Type B pancreatic cell (in vitro differentiated cells): ENCODE results near the gene KBTBD4. TPM values are rescaled to one million over a fixed set of nuclear protein-coding genes. Genes with fewer than 3 reads are reported as not detected.
A peak's percentile ranks its signal among the peaks of the same experiment; 100 is the strongest.
"Not testable (repeated sequence)": the region's sequence is repeated elsewhere in the genome, so short reads cannot be mapped to it uniquely, and the experiment has no call there.

Source experiments
- DNase-seq: peaks from one replicate; pipeline ENCODE4 v3.0.0; 2021; ENCODE audit warnings: mixed read lengths; ENCODE audit not compliant: unreplicated experiment; ENCODE audit errors: extremely low spot score
- H3K27ac Mint-ChIP-seq: 2 replicates; pipeline ENCODE4 v1.8.0; 2021; ENCODE audit warnings: mild to moderate bottlenecking, mixed read lengths
- H3K27me3 Mint-ChIP-seq: 2 replicates; pipeline ENCODE4 v1.8.0; 2021; ENCODE audit warnings: mixed read lengths
- H3K36me3 Mint-ChIP-seq: 2 replicates; pipeline ENCODE4 v1.8.0; 2021; ENCODE audit warnings: mixed read lengths
- H3K4me1 Mint-ChIP-seq: one replicate; pipeline ENCODE4 v1.8.0; 2021; ENCODE audit warnings: mixed read lengths; ENCODE audit not compliant: unreplicated experiment
- H3K4me3 Mint-ChIP-seq: 2 replicates; pipeline ENCODE4 v1.8.0; 2021; ENCODE audit warnings: mild to moderate bottlenecking, mixed read lengths
- H3K9me3 Mint-ChIP-seq: 2 replicates; pipeline ENCODE4 v1.8.0; 2021; ENCODE audit warnings: mixed read lengths
- CTCF ChIP-seq: fragments of 200-600 bp; sonication (generic); conservative IDR thresholded peaks from 2 replicates; pipeline ENCODE4 v1.5.0; 2021; ENCODE audit warnings: antibody characterized with exemption, mild to moderate bottlenecking
- total RNA-seq: library from RNA; stranded (reverse); gene quantifications from 2 replicates; pipeline ENCODE4 v1.2.1, GENCODE V29; 2021; ENCODE audit warnings: low replicate concordance

The KBTBD4 gene
- total RNA-seq, 1 donor from 2014 or later = 18.0 TPM

GRCh38 chr11:47527186-47527585 is 51.6 kb downstream of the KBTBD4 start:
- Mint-ChIP-seq H3K27me3 (no peaks in the 10 kb centered on the region), H3K27ac (no peak overlapping the region), H3K36me3 (peaks cover 13% of the 10 kb centered on the region), H3K9me3 (no peaks in the 10 kb centered on the region), H3K4me1 (peaks cover 34% of the 10 kb centered on the region), H3K4me3 (no peak overlapping the region)
- DNase-seq = no peak
- TF ChIP-seq CTCF = no peak

GRCh38 chr11:47526032-47526431 is 52.7 kb downstream of the KBTBD4 start:
- Mint-ChIP-seq H3K4me1 (peaks cover 34% of the 10 kb centered on the region), H3K36me3 (peaks cover 13% of the 10 kb centered on the region), H3K27ac (peak overlapping the region; percentile 86)
- not testable (repeated sequence) for H3K9me3 Mint-ChIP-seq, H3K4me3 Mint-ChIP-seq, H3K27me3 Mint-ChIP-seq, DNase-seq

- no peak for DNase-seq
Observed at GRCh38 chr11:47524291-47524874, 54.4 kb downstream of the KBTBD4 start.

GRCh38 chr11:47523490-47524225 is 55.1 kb downstream of the KBTBD4 start:
- peaks cover 7% of the 10 kb centered on the region for H3K36me3 Mint-ChIP-seq
- H3K27ac Mint-ChIP-seq = peak overlapping the region; percentile 78
- peak overlapping the region; percentile 26 for H3K4me3 Mint-ChIP-seq
- no peak for TF ChIP-seq CTCF
- H3K9me3 Mint-ChIP-seq = no peaks in the 10 kb centered on the region
- peaks cover 35% of the 10 kb centered on the region for H3K4me1 Mint-ChIP-seq
- no peak for DNase-seq
- H3K27me3 Mint-ChIP-seq = no peaks in the 10 kb centered on the region

More at GRCh38 chr11:47524291-47524874, 54.4 kb downstream of the KBTBD4 start:
- Mint-ChIP-seq H3K4me1 (peaks cover 33% of the 10 kb centered on the region), H3K36me3 (peaks cover 7% of the 10 kb centered on the region), H3K4me3 (peak overlapping the region; percentile 15), H3K27ac (peak overlapping the region; percentile 78), H3K27me3 (no peaks in the 10 kb centered on the region), H3K9me3 (no peaks in the 10 kb centered on the region)
- TF ChIP-seq CTCF = no peak

Other genes starting within 250 kb of the KBTBD4 start
- gene MYBPC3, start 226.3 kb downstream of the KBTBD4 start, total RNA-seq = 0.40 and 1.8 TPM in 2 replicates
- gene SPI1, start 200.4 kb downstream of the KBTBD4 start, total RNA-seq = not detected in 2 replicates
- 28.7 and 44.8 TPM in 2 replicates for gene SLC39A13, start 170.4 kb downstream of the KBTBD4 start, total RNA-seq
- gene PSMC3, start 152.5 kb downstream of the KBTBD4 start, total RNA-seq = 104 and 141 TPM in 2 replicates
- gene RAPSN, start 129.8 kb downstream of the KBTBD4 start, total RNA-seq = 0.19 and 0.39 TPM in 2 replicates
- 97.8 and 125 TPM in 2 replicates for gene CELF1, start 25.8 kb downstream of the KBTBD4 start, total RNA-seq
- gene PTPMT1, start 13.4 kb downstream of the KBTBD4 start, total RNA-seq = 43.6 and 58.4 TPM in 2 replicates
- 150 and 161 TPM in 2 replicates for gene NDUFS3, start 104 bp upstream of the KBTBD4 start, total RNA-seq
- gene FAM180B, start 7.7 kb upstream of the KBTBD4 start, total RNA-seq = 0.43 TPM in 1 of 2 replicates, not detected in the other
- gene C1QTNF4, start 15.4 kb upstream of the KBTBD4 start, total RNA-seq = 0.43 and 11.7 TPM in 2 replicates
- gene MTCH2, start 63.6 kb upstream of the KBTBD4 start, total RNA-seq = 96.1 and 134 TPM in 2 replicates
- 5.8 and 5.9 TPM in 2 replicates for gene AGBL2, start 136.4 kb upstream of the KBTBD4 start, total RNA-seq
- gene FNBP4, start 188.4 kb upstream of the KBTBD4 start, total RNA-seq = 93.4 and 120 TPM in 2 replicates